ENCODE data around the gene NSUN7. TPM values are rescaled to one million over a fixed set of nuclear protein-coding genes. Genes with fewer than 3 reads are reported as not detected.

NSUN7 gene
- total and polyA plus RNA-seq, 9 of the 15 experiments (the other 6 are each of a cell fraction or from before 2014, with no cell fraction given) = not detected

- CTCF ChIA-PET (ENCODE audit: low intra/inter-chr PET ratio) = no interaction called here
- no peak for TF ChIP-seq ZNF592 (IDR thresholded peaks at IDR 0.05)
- no peak for TF ChIP-seq POLR3G (IDR thresholded peaks at IDR 0.05; ENCODE audit: extremely low read depth, insufficient read length, insufficient replicate concordance)
- TF ChIP-seq, protein P1, sequence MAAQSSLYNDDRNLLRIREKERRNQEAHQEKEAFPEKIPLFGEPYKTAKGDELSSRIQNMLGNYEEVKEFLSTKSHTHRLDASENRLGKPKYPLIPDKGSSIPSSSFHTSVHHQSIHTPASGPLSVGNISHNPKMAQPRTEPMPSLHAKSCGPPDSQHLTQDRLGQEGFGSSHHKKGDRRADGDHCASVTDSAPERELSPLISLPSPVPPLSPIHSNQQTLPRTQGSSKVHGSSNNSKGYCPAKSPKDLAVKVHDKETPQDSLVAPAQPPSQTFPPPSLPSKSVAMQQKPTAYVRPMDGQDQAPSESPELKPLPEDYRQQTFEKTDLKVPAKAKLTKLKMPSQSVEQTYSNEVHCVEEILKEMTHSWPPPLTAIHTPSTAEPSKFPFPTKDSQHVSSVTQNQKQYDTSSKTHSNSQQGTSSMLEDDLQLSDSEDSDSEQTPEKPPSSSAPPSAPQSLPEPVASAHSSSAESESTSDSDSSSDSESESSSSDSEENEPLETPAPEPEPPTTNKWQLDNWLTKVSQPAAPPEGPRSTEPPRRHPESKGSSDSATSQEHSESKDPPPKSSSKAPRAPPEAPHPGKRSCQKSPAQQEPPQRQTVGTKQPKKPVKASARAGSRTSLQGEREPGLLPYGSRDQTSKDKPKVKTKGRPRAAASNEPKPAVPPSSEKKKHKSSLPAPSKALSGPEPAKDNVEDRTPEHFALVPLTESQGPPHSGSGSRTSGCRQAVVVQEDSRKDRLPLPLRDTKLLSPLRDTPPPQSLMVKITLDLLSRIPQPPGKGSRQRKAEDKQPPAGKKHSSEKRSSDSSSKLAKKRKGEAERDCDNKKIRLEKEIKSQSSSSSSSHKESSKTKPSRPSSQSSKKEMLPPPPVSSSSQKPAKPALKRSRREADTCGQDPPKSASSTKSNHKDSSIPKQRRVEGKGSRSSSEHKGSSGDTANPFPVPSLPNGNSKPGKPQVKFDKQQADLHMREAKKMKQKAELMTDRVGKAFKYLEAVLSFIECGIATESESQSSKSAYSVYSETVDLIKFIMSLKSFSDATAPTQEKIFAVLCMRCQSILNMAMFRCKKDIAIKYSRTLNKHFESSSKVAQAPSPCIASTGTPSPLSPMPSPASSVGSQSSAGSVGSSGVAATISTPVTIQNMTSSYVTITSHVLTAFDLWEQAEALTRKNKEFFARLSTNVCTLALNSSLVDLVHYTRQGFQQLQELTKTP (IDR thresholded peaks at IDR 0.05; ENCODE audit: low read depth in 1 of 2, partially characterized antibody in 2 of 2) = no peak
- TF ChIP-seq ELF1 (tag; IDR thresholded peaks at IDR 0.05) = no peak
- no peak for TF ChIP-seq ZNF263 (CRISPR knock-in tag; IDR thresholded peaks at IDR 0.05; ENCODE audit: borderline replicate concordance)
- TF ChIP-seq DIDO1 (tag; IDR thresholded peaks at IDR 0.05; ENCODE audit: low read depth) = no peak
- no peak for TF ChIP-seq NEUROD1 (IDR thresholded peaks at IDR 0.05; ENCODE audit: borderline replicate concordance, low read depth, low read length, partially characterized antibody)
- no peak for TF ChIP-seq FIP1L1 (IDR thresholded peaks at IDR 0.05; ENCODE audit: low read depth, low read length, poor library complexity, severe bottlenecking)
- no peak for TF ChIP-seq SMARCB1 (IDR thresholded peaks at IDR 0.05; ENCODE audit: insufficient read length, low read depth)
- TF ChIP-seq HDAC1 (IDR thresholded peaks at IDR 0.05) = no peak
- intact Hi-C loops (cut with micrococcal nuclease) (no loop called here), in situ Hi-C loops (cut with MboI) (no loop called here)
- DNase-seq (ENCODE audit: extremely low read depth in 1 of 4, low spot score in 3 of 4) (no peak), ATAC-seq (no peak), FAIRE-seq (no peak)
- no peaks in the 10 kb centered on the region for H4K20me1 ChIP-seq (replicated peaks; ENCODE audit: control insufficient read depth, insufficient read depth, low read length)
- no peaks in the 10 kb centered on the region for H3K36me3 ChIP-seq (ENCODE audit: control insufficient read depth, insufficient read depth, low read length)
- H3K4me1 ChIP-seq (replicated peaks in 1 of 2; ENCODE audit: control insufficient read depth in 2 of 2, insufficient read depth in 2 of 2, low read length in 2 of 2) = no peaks in the 10 kb centered on the region
- no peaks in the 10 kb centered on the region for H3K9me1 ChIP-seq (ENCODE audit: control insufficient read depth, insufficient read depth, low read length)
- BruUV-seq (replicated peaks) = no TSS peak
- H3K9me3 ChIP-seq (replicated peaks; ENCODE audit: control insufficient read depth, insufficient read depth, low read depth, low read length) = no peaks in the 10 kb centered on the region
- no peak overlapping the region for H3K4me2 ChIP-seq (ENCODE audit: insufficient read depth, low read length)
- no peak overlapping the region for H3K4me3 ChIP-seq
- H3K27me3 ChIP-seq (ENCODE audit: control insufficient read depth in 2 of 2, insufficient read depth in 2 of 2, low read length in 2 of 2) = peaks cover 0 to 4% of the 10 kb centered on the region in 2 experiments; a peak in 2 of 5 replicates
- no peak overlapping the region for H2AFZ ChIP-seq (ENCODE audit: low read depth, low read length)
- no peak overlapping the region for H3K27ac ChIP-seq (ENCODE audit: extremely low read depth, low read depth, low read length)
- WGBS (ENCODE audit: insufficient coverage, low coverage, missing lambda C conversion rate) = 0% methylated on average over 3 of the region's 3 CpGs
- POLR2A ChIA-PET = no interaction called here
- H3K79me2 ChIP-seq (ENCODE audit: control insufficient read depth, insufficient read depth, low read length) = no peaks in the 10 kb centered on the region
- no peak overlapping the region for H3K9ac ChIP-seq (ENCODE audit: insufficient read depth in 1 of 2, low read depth in 2 of 2, low read length in 2 of 2)
These were observed 21.4 kb upstream of the NSUN7 start for GRCh38 chr4:40728333-40728732.

Measured in K562 (cell line).